ENCODE results near the gene MON1A.
"Not testable (repeated sequence)": the region's sequence is repeated elsewhere in the genome, so short reads cannot be mapped to it uniquely, and the experiment has no call there.

MON1A gene

GRCh38 chr3:49917806-49918590, 11.6 kb downstream of the MON1A start:
- DNase-seq (ENCODE audit: low read depth) = not testable (repeated sequence)

GRCh38 chr3:49916686-49917085, 12.9 kb downstream of the MON1A start:
- no peak for DNase-seq (ENCODE audit: low read depth)

GRCh38 chr3:49914906-49915305, 14.7 kb downstream of the MON1A start:
- no peak for DNase-seq (ENCODE audit: low read depth)

GRCh38 chr3:49912881-49913281, 16.7 kb downstream of the MON1A start:
- no peak for DNase-seq (ENCODE audit: low read depth)

- DNase-seq (ENCODE audit: low read depth) = no peak
Observed at GRCh38 chr3:49911611-49912010, 18.0 kb downstream of the MON1A start.

GRCh38 chr3:49911124-49911420, 18.5 kb downstream of the MON1A start:
- DNase-seq (ENCODE audit: low read depth) = no peak

GRCh38 chr3:49910409-49911123, 19.0 kb downstream of the MON1A start:
- no peak for DNase-seq (ENCODE audit: low read depth)

- no peak for DNase-seq (ENCODE audit: low read depth)
Observed at GRCh38 chr3:49908373-49909199, 21.0 kb downstream of the MON1A start.

GRCh38 chr3:49906073-49906743, 23.4 kb downstream of the MON1A start:
- no peak for DNase-seq (ENCODE audit: low read depth)

- DNase-seq (ENCODE audit: low read depth) = not testable (repeated sequence)
Observed at GRCh38 chr3:49904448-49904847, 25.2 kb downstream of the MON1A start.

- DNase-seq (ENCODE audit: low read depth) = no peak
Observed at GRCh38 chr3:49903451-49904424, 25.9 kb downstream of the MON1A start, which contains the start of gene MST1R. TSS of gene MST1R (minus strand) at chr3:49903873. CDS start at chr3:49903609, 264 bp downstream.

GRCh38 chr3:49902511-49903345, 26.9 kb downstream of the MON1A start:
- no peak for DNase-seq (ENCODE audit: low read depth)

- no peak for DNase-seq (ENCODE audit: low read depth)
Observed at GRCh38 chr3:49901366-49902339, 28.0 kb downstream of the MON1A start.

- no peak for DNase-seq (ENCODE audit: low read depth)
Observed at GRCh38 chr3:49900491-49901153, 29.0 kb downstream of the MON1A start.

GRCh38 chr3:49899815-49900214, 29.8 kb downstream of the MON1A start:
- DNase-seq (ENCODE audit: low read depth) = no peak

GRCh38 chr3:49898991-49899390, 30.6 kb downstream of the MON1A start:
- DNase-seq (ENCODE audit: low read depth) = no peak

GRCh38 chr3:49896345-49896744, 33.3 kb downstream of the MON1A start:
- no peak for DNase-seq (ENCODE audit: low read depth)

- DNase-seq (ENCODE audit: low read depth) = no peak
Observed at GRCh38 chr3:49895791-49896190, 33.8 kb downstream of the MON1A start.
